GM12892 (cell line): ENCODE measurements around the gene BRD7.

Source experiments
- POLR2A ChIP-seq: IDR thresholded peaks from 2 replicates; pipeline ENCODE4 v1.6.1; 2011; ENCODE audit warnings: low read depth, low read length, control low read depth
- POLR2AphosphoS5 ChIP-seq: IDR thresholded peaks from 2 replicates; pipeline ENCODE4 v1.6.1; 2011; ENCODE audit warnings: low read depth, low read length, control low read depth
- TAF1 ChIP-seq: IDR thresholded peaks from 2 replicates; pipeline ENCODE4 v1.6.1; 2011; ENCODE audit warnings: low read depth, mild to moderate bottlenecking, control low read depth, low read length, borderline replicate concordance

GRCh38 chr16:50338371-50339231 lies 30.2 kb downstream of the BRD7 start:
- TF ChIP-seq POLR2A, result no peak
- TF ChIP-seq POLR2AphosphoS5, result no peak
- no peak for TF ChIP-seq TAF1
